Cerebellar cortex (tissue), 1 donor: ENCODE data around the gene CDHR3.

Experiments
- DNase-seq: peaks from one replicate; pipeline ENCODE4 v3.0.0-alpha.2; 2015; ENCODE audit warnings: low spot score

The CDHR3 gene

GRCh38 chr7:106067678-106068077 is 104.6 kb downstream of the CDHR3 start:
- no peak for DNase-seq

GRCh38 chr7:106068538-106068961 is 105.5 kb downstream of the CDHR3 start:
- no peak for DNase-seq

- DNase-seq: peak; percentile 91
These were observed 105.9 kb downstream of the CDHR3 start for GRCh38 chr7:106068986-106069385.

- no peak for DNase-seq
These were observed 106.6 kb downstream of the CDHR3 start for GRCh38 chr7:106069471-106070200.

- DNase-seq: peak; percentile 77
These were observed 107.1 kb downstream of the CDHR3 start for GRCh38 chr7:106070201-106070551.

- no peak for DNase-seq
These were observed 107.6 kb downstream of the CDHR3 start for GRCh38 chr7:106070567-106071254.

- no peak for DNase-seq
These were observed 108.4 kb downstream of the CDHR3 start for GRCh38 chr7:106071356-106071998.

GRCh38 chr7:106071999-106072714 is 109.1 kb downstream of the CDHR3 start:
- peak; percentile 79 for DNase-seq

- DNase-seq: no peak
These were observed 109.6 kb downstream of the CDHR3 start for GRCh38 chr7:106072715-106073091.

- DNase-seq: no peak
These were observed 110.6 kb downstream of the CDHR3 start for GRCh38 chr7:106073701-106074100.

- DNase-seq: no peak
These were observed 111.2 kb downstream of the CDHR3 start for GRCh38 chr7:106074257-106074656.

- no peak for DNase-seq
These were observed 112.9 kb downstream of the CDHR3 start for GRCh38 chr7:106075937-106076336.

- no peak for DNase-seq
These were observed 113.5 kb downstream of the CDHR3 start for GRCh38 chr7:106076537-106076936.

- DNase-seq: no peak
These were observed 117.4 kb downstream of the CDHR3 start for GRCh38 chr7:106080300-106080987.

- no peak for DNase-seq
These were observed 119.2 kb downstream of the CDHR3 start for GRCh38 chr7:106082087-106082854.
